H9 (cell line): ENCODE measurements around the gene DOCK10. TPM values are rescaled to one million over a fixed set of nuclear protein-coding genes. Genes with fewer than 3 reads are reported as not detected.

ENCODE experiments used
- DNase-seq: peaks from one replicate; pipeline ENCODE4 v3.0.0-alpha.2; 2017
- H2AFZ ChIP-seq: one replicate; pipeline ENCODE4 v1.6.1; 2013; ENCODE audit warnings: mild to moderate bottlenecking, low read length, control low read depth, moderate library complexity
- H2AK5ac ChIP-seq: 2 replicates; pipeline ENCODE4 v1.6.1; 2013; ENCODE audit warnings: low read length, control low read depth, mixed read lengths; ENCODE audit not compliant: insufficient read length
- H2BK120ac ChIP-seq: one replicate; pipeline ENCODE4 v1.6.1; 2013; ENCODE audit warnings: low read depth, mild to moderate bottlenecking, low read length, control low read depth, inconsistent platforms; ENCODE audit not compliant: poor library complexity, severe bottlenecking
- H2BK12ac ChIP-seq: 2 replicates; pipeline ENCODE4 v1.6.1; 2013; ENCODE audit warnings: low read length, control low read depth, mixed read lengths, low read depth; ENCODE audit not compliant: insufficient read length
- H2BK15ac ChIP-seq: 2 replicates; pipeline ENCODE4 v1.6.1; 2013; ENCODE audit warnings: low read depth, low read length, control low read depth
- H2BK20ac ChIP-seq: one replicate; pipeline ENCODE4 v1.6.1; 2013; ENCODE audit warnings: low read depth, mild to moderate bottlenecking, low read length, control low read depth, inconsistent platforms; ENCODE audit not compliant: poor library complexity, severe bottlenecking
- H2BK5ac ChIP-seq: 2 replicates; pipeline ENCODE4 v1.6.1; 2013; ENCODE audit warnings: low read length, control low read depth, mixed read lengths; ENCODE audit not compliant: insufficient read length
- H3K14ac ChIP-seq: 2 replicates; pipeline ENCODE4 v1.6.1; 2013; ENCODE audit warnings: low read length, control low read depth; ENCODE audit not compliant: insufficient read depth
- H3K18ac ChIP-seq: 2 replicates; pipeline ENCODE4 v1.6.1; 2013; ENCODE audit warnings: low read depth, mild to moderate bottlenecking, mixed read lengths, low read length, control low read depth; ENCODE audit not compliant: insufficient read length
- H3K23ac ChIP-seq: 2 replicates; pipeline ENCODE4 v1.6.1; 2013; ENCODE audit warnings: low read length, control low read depth, mixed read lengths, low read depth; ENCODE audit not compliant: insufficient read length
- H3K23me2 ChIP-seq: 2 replicates; pipeline ENCODE4 v1.6.1; 2013; ENCODE audit warnings: low read depth, mild to moderate bottlenecking, mixed read lengths, low read length, control low read depth; ENCODE audit not compliant: insufficient read length, poor library complexity, severe bottlenecking
- H3K27ac ChIP-seq: 2 replicates; pipeline ENCODE4 v1.5.1; 2013; ENCODE audit warnings: low read length, control low read depth, mixed read lengths, low read depth; ENCODE audit not compliant: insufficient read length
- H3K27me3 ChIP-seq: 2 replicates; pipeline ENCODE4 v1.6.1; 2013; ENCODE audit warnings: low read length, control low read depth, inconsistent platforms; ENCODE audit not compliant: insufficient read depth
- H3K4ac ChIP-seq: 2 replicates; pipeline ENCODE4 v1.6.1; 2013; ENCODE audit warnings: low read depth, mild to moderate bottlenecking, control low read depth, inconsistent platforms, low read length, moderate library complexity
- H3K4me1 ChIP-seq: 2 replicates; pipeline ENCODE4 v1.6.1; 2013; ENCODE audit warnings: low read length, control low read depth, inconsistent platforms; ENCODE audit not compliant: insufficient read depth
- H3K4me2 ChIP-seq: 2 replicates; pipeline ENCODE4 v1.6.1; 2013; ENCODE audit warnings: low read length, control low read depth, mixed read lengths; ENCODE audit not compliant: insufficient read length, insufficient read depth
- H3K56ac ChIP-seq: 2 replicates; pipeline ENCODE4 v1.6.1; 2013; ENCODE audit warnings: low read depth, mild to moderate bottlenecking, mixed read lengths, low read length, control low read depth; ENCODE audit not compliant: insufficient read length
- H3K79me1 ChIP-seq: 2 replicates; pipeline ENCODE4 v1.6.1; 2013; ENCODE audit warnings: low read depth, mild to moderate bottlenecking, moderate library complexity, low read length, control low read depth, inconsistent platforms; ENCODE audit not compliant: insufficient read depth, poor library complexity, severe bottlenecking
- H3K79me2 ChIP-seq: 2 replicates; pipeline ENCODE4 v1.6.1; 2013; ENCODE audit warnings: low read length, control low read depth, inconsistent platforms; ENCODE audit not compliant: insufficient read depth
- H3K9ac ChIP-seq: 2 replicates; pipeline ENCODE4 v1.6.1; 2013; ENCODE audit warnings: low read length, control low read depth, mixed read lengths; ENCODE audit not compliant: insufficient read length; ENCODE audit errors: extremely low read depth
- H3K9me3 ChIP-seq: one replicate; pipeline ENCODE4 v1.6.1; 2013; ENCODE audit warnings: low read depth, low read length, inconsistent platforms; ENCODE audit not compliant: control insufficient read depth
- H3T11ph ChIP-seq: one replicate; pipeline ENCODE4 v1.6.1; 2013; ENCODE audit warnings: mild to moderate bottlenecking, low read length, control low read depth, inconsistent platforms
- H4K20me1 ChIP-seq: one replicate; pipeline ENCODE4 v1.6.1; 2013; ENCODE audit not compliant: control insufficient read depth, insufficient read length, insufficient read depth
- H4K5ac ChIP-seq: 2 replicates; pipeline ENCODE4 v1.6.1; 2013; ENCODE audit warnings: low read depth, mild to moderate bottlenecking, mixed read lengths, low read length, control low read depth; ENCODE audit not compliant: insufficient read length
- H4K8ac ChIP-seq: replicated peaks from 2 replicates; pipeline ENCODE4 v1.6.1; 2013; ENCODE audit warnings: low read length, control low read depth, mixed read lengths, low read depth; ENCODE audit not compliant: insufficient read length
- H4K91ac ChIP-seq: 2 replicates; pipeline ENCODE4 v1.6.1; 2013; ENCODE audit warnings: low read depth, mild to moderate bottlenecking, moderate library complexity, mixed read lengths, low read length, control low read depth; ENCODE audit not compliant: insufficient read length
- H3K27ac Mint-ChIP-seq, 3 experiments: 2 replicates in 2 of 3; 3 replicates in 1 of 3; pipeline ENCODE4 v1.8.0; 2020 to 2021; ENCODE audit warnings: mixed read lengths in 3 of 3, mild to moderate bottlenecking in 1 of 3, moderate library complexity in 1 of 3
- H3K27me3 Mint-ChIP-seq: 2 replicates; pipeline ENCODE4 v1.8.0; 2021; ENCODE audit warnings: low read depth, mild to moderate bottlenecking, moderate library complexity, mixed read lengths
- H3K36me3 Mint-ChIP-seq, 3 experiments: 2 replicates in 2 of 3; 3 replicates in 1 of 3; pipeline ENCODE4 v1.8.0; 2020 to 2021; ENCODE audit warnings: low read depth in 3 of 3, mixed read lengths in 3 of 3; ENCODE audit not compliant: insufficient read depth in 1 of 3
- H3K4me1 Mint-ChIP-seq, 2 experiments: 2 replicates each; pipeline ENCODE4 v1.8.0; 2020; ENCODE audit warnings: mixed read lengths in 2 of 2
- H3K4me3 Mint-ChIP-seq, 2 experiments: 2 replicates in 1 of 2; 3 replicates in 1 of 2; pipeline ENCODE4 v1.8.0; 2020 to 2021; ENCODE audit warnings: mild to moderate bottlenecking in 2 of 2, mixed read lengths in 2 of 2, moderate library complexity in 1 of 2
- H3K9me3 Mint-ChIP-seq, 2 experiments: 2 replicates in 1 of 2; 3 replicates in 1 of 2; pipeline ENCODE4 v1.8.0; 2020; ENCODE audit warnings: mild to moderate bottlenecking in 2 of 2, mixed read lengths in 2 of 2, moderate library complexity in 1 of 2
- CTCF ChIP-seq: fragments of 200-600 bp; sonication (generic); conservative IDR thresholded peaks from 3 replicates; pipeline ENCODE4 v1.8.0; 2021; ENCODE audit warnings: antibody characterized with exemption, mild to moderate bottlenecking
- WGBS: extraction: QIAGEN DNeasy Blood & Tissue Kit; methylation state at CpG from one replicate; pipeline ENCODE4 v1.1.7; 2013; ENCODE audit warnings: missing lambda C conversion rate, low lambda C conversion rate, mixed read lengths; ENCODE audit not compliant: insufficient read length; ENCODE audit errors: extremely low coverage; 5-methylcytosine and 5-hydroxymethylcytosine counted together
- total RNA-seq: library from RNA; stranded (reverse); gene quantifications from 2 replicates; pipeline ENCODE4 v1.2.1, GENCODE V29; 2021

Gene DOCK10
- total RNA-seq, 1 experiment from 2014 or later: 0.79 TPM

GRCh38 chr2:224769489-224769888, 272.8 kb downstream of the DOCK10 start:
- Histone ChIP-seq H2BK120ac (no peak overlapping the region), H3K27me3 (no peaks in the 10 kb centered on the region), H2BK12ac (no peak overlapping the region), H2AFZ (no peak overlapping the region), H4K5ac (no peak overlapping the region), H3K9ac (no peak overlapping the region), H3T11ph (no peak overlapping the region), H2BK15ac (no peak overlapping the region), H2BK20ac (no peak overlapping the region), H3K79me1 (no peaks in the 10 kb centered on the region), H2AK5ac (no peak overlapping the region), H3K14ac (no peak overlapping the region), H3K23me2 (no peaks in the 10 kb centered on the region), H3K79me2 (no peaks in the 10 kb centered on the region), H3K23ac (no peak overlapping the region), H3K18ac (no peak overlapping the region), H2BK5ac (no peak overlapping the region), H3K56ac (no peak overlapping the region), H3K4me1 (no peaks in the 10 kb centered on the region), H3K27ac (no peak overlapping the region), H4K8ac (no peak overlapping the region), H4K91ac (no peak overlapping the region), H3K4ac (no peak overlapping the region), H3K4me2 (no peak overlapping the region), H4K20me1 (no peaks in the 10 kb centered on the region), H3K9me3 (no peaks in the 10 kb centered on the region)
- no peak overlapping the region for H3K27ac Mint-ChIP-seq
- H3K9me3 Mint-ChIP-seq: no peaks in the 10 kb centered on the region; a peak in 1 of 5 replicates
- H3K36me3 Mint-ChIP-seq: no peaks in the 10 kb centered on the region
- DNase-seq: no peak
- TF ChIP-seq CTCF: no peak
- H3K4me1 Mint-ChIP-seq: no peaks in the 10 kb centered on the region
- no CpG with 5 or more reads among the region's 6 CpGs for WGBS
- no peak overlapping the region for H3K4me3 Mint-ChIP-seq
- H3K27me3 Mint-ChIP-seq: no peaks in the 10 kb centered on the region
